Neutrophil (primary cell): ENCODE data around the gene BAHCC1.
A peak's percentile ranks its signal among the peaks of the same experiment; 100 is the strongest.

Experiments used
- H3K27ac ChIP-seq: fragments of 200-600 bp; sonication (generic); 2 replicates; pipeline ENCODE4 v1.5.1; 2016; ENCODE audit warnings: mild to moderate bottlenecking, moderate library complexity
- H3K27me3 ChIP-seq: fragments of 200-600 bp; sonication (generic); 2 replicates; pipeline ENCODE4 v1.6.0; 2016; ENCODE audit warnings: mild to moderate bottlenecking
- H3K36me3 ChIP-seq: fragments of 200-600 bp; sonication (generic); 2 replicates; pipeline ENCODE4 v1.5.1; 2017
- H3K4me1 ChIP-seq, 2 experiments: fragments of 200-600 bp in 1 of 2; sonication (generic) in 1 of 2; 1 replicate in 1 of 2; 2 replicates in 1 of 2; pipeline versions ENCODE4 v1.5.1 to v1.6.1; 2013 to 2016; ENCODE audit warnings: low read depth in 1 of 2, low read length in 1 of 2, mild to moderate bottlenecking in 1 of 2, moderate library complexity in 1 of 2; ENCODE audit not compliant: control insufficient read depth in 1 of 2, insufficient read depth in 1 of 2
- H3K4me3 ChIP-seq, 2 experiments: fragments of 200-600 bp in 1 of 2; sonication (generic) in 1 of 2; 1 replicate in 1 of 2; 2 replicates in 1 of 2; pipeline ENCODE4 v1.5.1; 2013 to 2016; ENCODE audit warnings: low read depth in 1 of 2, low read length in 1 of 2, mild to moderate bottlenecking in 1 of 2, moderate library complexity in 1 of 2
- H3K9me3 ChIP-seq: fragments of 200-600 bp; sonication (generic); 2 replicates; pipeline ENCODE4 v1.5.1; 2016
- TF ChIP-seq, protein P1 (sequence below): fragments of 200-600 bp; sonication (generic); IDR thresholded peaks from 2 replicates; pipeline ENCODE4 v1.5.1; 2016; ENCODE audit warnings: antibody characterized with exemption

BAHCC1 gene

DNA sequence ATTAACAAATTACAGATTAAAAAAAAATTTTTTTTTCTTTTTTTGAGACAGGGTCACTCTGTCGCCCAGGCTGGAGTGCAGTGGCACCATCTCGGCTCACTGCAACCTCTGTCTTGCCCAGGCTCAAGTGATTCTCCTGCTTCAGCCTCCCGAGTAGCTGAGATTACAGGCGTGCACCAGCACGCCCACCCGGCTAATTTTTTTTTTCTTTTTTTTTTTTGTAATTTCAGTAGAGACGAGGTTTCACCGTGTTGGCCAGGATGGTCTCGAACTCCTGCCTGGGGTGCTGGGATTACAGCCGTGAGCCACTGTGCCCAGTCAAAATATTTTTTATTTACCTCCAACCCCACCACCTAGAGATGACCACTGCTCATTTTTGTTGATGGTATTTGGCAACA, 91.8 kb downstream of the BAHCC1 start:
- H3K9me3 ChIP-seq = no peaks in the 10 kb centered on the region
- TF ChIP-seq, protein P1, sequence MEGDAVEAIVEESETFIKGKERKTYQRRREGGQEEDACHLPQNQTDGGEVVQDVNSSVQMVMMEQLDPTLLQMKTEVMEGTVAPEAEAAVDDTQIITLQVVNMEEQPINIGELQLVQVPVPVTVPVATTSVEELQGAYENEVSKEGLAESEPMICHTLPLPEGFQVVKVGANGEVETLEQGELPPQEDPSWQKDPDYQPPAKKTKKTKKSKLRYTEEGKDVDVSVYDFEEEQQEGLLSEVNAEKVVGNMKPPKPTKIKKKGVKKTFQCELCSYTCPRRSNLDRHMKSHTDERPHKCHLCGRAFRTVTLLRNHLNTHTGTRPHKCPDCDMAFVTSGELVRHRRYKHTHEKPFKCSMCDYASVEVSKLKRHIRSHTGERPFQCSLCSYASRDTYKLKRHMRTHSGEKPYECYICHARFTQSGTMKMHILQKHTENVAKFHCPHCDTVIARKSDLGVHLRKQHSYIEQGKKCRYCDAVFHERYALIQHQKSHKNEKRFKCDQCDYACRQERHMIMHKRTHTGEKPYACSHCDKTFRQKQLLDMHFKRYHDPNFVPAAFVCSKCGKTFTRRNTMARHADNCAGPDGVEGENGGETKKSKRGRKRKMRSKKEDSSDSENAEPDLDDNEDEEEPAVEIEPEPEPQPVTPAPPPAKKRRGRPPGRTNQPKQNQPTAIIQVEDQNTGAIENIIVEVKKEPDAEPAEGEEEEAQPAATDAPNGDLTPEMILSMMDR = no peak
- peaks cover 97% of the 10 kb centered on the region for H3K27me3 ChIP-seq
- H3K27ac ChIP-seq = no peak overlapping the region
- no peak overlapping the region for H3K4me3 ChIP-seq
- no peaks in the 10 kb centered on the region for H3K36me3 ChIP-seq
- peaks cover 30 to 31% of the 10 kb centered on the region in 2 experiments for H3K4me1 ChIP-seq

DNA sequence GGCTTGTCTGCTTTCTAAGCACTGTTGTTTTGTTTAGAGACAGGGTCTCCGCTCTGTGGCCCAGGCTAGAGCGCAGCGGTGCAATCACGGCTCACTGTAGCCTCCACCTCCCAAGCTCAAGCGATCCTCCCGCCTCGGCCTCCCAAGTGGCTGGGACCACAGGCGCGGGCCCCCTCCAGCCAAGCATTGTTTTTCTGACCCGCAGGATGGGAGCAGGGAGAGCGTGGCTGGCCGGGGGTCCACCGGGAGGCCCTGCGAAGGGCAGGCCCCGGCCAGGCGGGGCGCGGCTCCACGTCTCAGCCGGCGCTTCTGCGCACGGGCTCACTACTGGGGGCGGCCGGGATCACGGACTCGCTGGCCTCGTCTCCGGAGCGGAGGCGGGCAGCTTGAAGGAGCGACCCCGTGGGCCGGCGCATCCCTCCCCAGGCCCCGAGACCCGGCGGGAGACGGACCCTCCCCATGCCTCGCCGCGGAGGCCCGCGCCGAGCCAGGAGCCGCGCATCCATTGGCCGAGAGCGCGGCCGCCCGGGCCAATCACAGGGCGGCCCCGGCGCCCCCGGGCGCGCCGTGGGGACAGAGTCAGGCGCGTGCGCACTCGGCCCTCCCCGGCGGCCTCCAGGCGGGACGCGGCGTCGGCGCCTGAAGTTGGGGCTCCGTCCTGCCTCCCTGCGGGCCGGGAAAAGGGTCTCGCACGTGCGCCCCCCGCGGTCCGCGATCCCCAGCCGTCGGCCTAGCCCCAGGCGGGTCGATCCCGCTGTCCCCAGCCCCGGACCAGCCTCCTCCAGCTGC, 92.4 kb downstream of the BAHCC1 start:
- no peaks in the 10 kb centered on the region for H3K9me3 ChIP-seq
- peak overlapping the region; percentile 61 to 62 for H3K4me3 ChIP-seq
- H3K4me1 ChIP-seq = peaks cover 30% of the 10 kb centered on the region in 2 experiments
- H3K27me3 ChIP-seq = peaks cover 97% of the 10 kb centered on the region
- TF ChIP-seq, protein P1 = no peak
- no peaks in the 10 kb centered on the region for H3K36me3 ChIP-seq
- H3K27ac ChIP-seq = no peak overlapping the region

DNA sequence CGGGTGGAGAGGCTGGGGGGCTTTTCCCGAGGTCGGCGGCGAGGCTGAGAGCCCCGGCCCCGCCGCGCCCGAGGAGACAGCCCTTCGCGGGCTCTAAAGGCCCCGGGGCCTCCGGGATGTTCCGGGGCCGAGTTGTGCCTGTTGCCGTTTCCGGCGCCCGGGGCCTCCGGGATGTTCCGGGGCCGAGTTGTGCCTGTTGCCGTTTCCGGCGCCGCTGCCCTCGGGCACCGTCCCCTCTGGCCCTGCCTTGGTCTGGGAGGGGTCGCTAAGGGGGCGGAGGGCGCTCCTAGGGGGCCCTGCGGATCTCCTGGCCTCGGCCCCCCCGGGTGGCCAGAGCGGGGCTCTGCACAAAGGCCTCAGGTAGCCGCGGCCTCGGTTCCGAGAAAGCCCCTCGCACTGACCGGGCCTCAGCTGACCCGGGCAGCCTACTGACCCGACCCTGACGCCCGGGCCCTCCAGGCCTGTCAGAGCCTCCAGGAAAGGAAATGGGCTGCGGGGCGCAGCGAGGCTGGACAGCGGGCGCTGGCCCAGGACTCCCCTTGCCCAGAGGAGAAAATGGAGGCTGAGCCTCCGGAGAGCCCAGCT, 93.1 kb downstream of the BAHCC1 start:
- Histone ChIP-seq H3K4me3 (peak overlapping the region; percentile 61 to 62), H3K27ac (no peak overlapping the region), H3K36me3 (no peaks in the 10 kb centered on the region), H3K4me1 (peaks cover 27% of the 10 kb centered on the region in 2 experiments), H3K27me3 (peaks cover 97% of the 10 kb centered on the region), H3K9me3 (no peaks in the 10 kb centered on the region)
- TF ChIP-seq, protein P1 = no peak

DNA sequence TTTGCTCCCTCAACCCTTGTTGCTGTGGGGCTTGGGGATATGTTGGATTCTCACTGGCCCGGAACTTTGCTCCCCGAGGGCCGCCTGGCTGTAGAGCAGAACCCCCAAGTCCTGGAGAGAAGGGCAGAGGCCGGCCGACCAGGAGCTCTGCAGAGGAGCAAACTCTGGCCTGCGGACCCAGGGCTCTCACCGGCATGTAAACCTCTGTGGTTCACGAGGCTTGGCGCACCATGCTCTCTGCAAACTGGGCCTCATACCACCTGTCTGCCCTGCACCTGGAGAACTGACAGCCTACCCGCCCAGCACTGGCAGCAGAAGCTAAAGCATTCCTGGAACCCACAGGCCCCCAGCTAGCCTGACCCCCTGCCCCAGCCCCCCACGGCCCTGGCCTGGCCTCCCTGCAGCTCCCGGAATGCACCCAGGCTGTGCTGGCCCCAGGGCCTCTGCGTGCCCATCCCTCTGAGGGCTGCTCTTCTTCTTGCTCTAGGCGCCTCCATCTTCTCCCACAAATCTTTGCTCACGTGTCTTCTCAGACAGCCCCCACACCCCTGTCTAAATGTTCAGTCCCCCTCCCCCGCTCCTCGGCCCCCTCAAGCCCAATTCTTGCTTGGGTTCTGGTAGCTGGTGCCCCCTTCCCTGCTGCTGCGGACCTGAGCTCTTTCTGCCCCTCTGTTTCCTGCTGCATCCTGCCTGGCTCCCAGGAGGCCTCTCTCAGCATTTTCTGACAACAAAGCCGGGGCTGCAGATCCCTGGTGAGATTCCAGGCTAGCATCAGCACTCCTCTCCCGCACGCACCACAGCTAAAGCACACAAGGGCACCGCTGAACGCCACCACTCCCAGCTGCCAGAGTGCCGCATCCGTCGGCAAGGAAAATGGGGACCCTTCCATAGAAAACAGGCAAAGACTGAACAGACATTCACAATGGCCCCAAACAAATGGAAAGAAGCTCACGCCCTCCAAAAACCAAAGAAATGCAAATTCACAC, 94.0 kb downstream of the BAHCC1 start:
- Histone ChIP-seq H3K4me1 (peaks cover 17% of the 10 kb centered on the region in 2 experiments), H3K27ac (no peak overlapping the region), H3K27me3 (peaks cover 93% of the 10 kb centered on the region), H3K9me3 (no peaks in the 10 kb centered on the region), H3K4me3 (no peak overlapping the region), H3K36me3 (no peaks in the 10 kb centered on the region)
- TF ChIP-seq, protein P1 = no peak
